ENCODE measurements around the gene HOXD4. TPM values are rescaled to one million over a fixed set of nuclear protein-coding genes. Genes with fewer than 3 reads are reported as not detected.

Gene HOXD4
- total RNA-seq, 2 experiments from 2014 or later, result not detected

DNA sequence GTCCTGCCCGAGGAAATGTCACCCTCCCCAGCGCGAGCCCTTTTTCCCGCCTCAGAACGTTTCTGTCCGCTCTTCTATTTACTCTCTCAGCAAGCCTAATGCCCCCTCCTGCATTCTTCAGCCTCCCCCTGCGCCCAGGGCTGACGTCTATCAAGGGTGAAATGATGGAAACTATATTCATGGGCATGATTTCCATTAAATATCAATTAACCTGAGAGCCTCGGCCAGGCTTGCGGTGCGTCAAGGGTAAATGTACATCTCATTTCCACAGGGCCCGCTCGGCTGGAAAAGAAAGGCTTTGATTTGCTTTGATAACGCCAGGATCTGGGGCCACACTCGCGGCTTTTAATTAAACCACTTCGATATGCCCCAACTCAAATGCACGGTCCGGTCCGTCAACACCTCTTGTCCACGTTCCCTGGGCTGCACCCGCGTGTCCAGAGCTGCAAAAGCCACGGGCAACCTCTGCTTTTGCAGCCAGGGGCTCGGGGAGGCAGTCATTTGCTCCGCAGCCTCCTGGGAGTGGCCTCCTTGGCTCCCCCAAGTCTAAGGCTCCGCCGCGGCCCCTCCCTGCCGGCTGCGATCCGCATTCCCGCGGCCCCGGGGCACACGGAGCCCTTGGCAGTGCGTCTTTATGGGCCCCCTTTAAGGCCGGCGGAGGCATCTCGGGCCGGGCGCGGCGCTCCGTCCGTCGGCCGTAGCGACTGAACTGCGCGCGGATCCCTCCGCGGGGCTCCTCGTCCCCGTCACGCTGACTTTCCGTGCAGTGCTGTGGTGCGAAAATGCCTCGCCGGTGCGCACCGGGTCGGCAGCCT is 22.2 kb upstream of the HOXD4 start, which contains the start of gene HOXD8:
Gene HOXD8 (plus strand): TSS at position 724 of the 815 bp plus-strand sequence. CDS start 662 bp downstream, outside the sequence.
- no peak within 1 kb of the TSS for H3K4me3 ChIP-seq (ENCODE audit: low read length)
- Mint-ChIP-seq H3K27ac (peak within 1 kb of the TSS; percentile 35), H3K9me3 (no peaks in the 10 kb centered on the region), H3K36me3 (ENCODE audit: low read depth) (no peaks in the 10 kb centered on the region), H3K27me3 (peaks cover 90% of the 10 kb centered on the region), H3K4me3 (peak within 1 kb of the TSS; percentile 70), H3K4me1 (ENCODE audit: low read depth) (peaks cover 42% of the 10 kb centered on the region)
- TF ChIP-seq, protein P1, sequence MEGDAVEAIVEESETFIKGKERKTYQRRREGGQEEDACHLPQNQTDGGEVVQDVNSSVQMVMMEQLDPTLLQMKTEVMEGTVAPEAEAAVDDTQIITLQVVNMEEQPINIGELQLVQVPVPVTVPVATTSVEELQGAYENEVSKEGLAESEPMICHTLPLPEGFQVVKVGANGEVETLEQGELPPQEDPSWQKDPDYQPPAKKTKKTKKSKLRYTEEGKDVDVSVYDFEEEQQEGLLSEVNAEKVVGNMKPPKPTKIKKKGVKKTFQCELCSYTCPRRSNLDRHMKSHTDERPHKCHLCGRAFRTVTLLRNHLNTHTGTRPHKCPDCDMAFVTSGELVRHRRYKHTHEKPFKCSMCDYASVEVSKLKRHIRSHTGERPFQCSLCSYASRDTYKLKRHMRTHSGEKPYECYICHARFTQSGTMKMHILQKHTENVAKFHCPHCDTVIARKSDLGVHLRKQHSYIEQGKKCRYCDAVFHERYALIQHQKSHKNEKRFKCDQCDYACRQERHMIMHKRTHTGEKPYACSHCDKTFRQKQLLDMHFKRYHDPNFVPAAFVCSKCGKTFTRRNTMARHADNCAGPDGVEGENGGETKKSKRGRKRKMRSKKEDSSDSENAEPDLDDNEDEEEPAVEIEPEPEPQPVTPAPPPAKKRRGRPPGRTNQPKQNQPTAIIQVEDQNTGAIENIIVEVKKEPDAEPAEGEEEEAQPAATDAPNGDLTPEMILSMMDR (IDR thresholded peaks at IDR 0.05), result no peak
- CTCF ChIA-PET, result no interaction called here
- H3K4me1 ChIP-seq (ENCODE audit: insufficient read depth, low read length), result peaks cover 33% of the 10 kb centered on the region
- ATAC-seq (ENCODE audit: poor library complexity) (no peak), DNase-seq (peak in 1 of 14 experiments; percentile 42)
- intact Hi-C loops (cut with DNase I, micrococcal nuclease), result loop anchor here (5.0 to 10.0 kb wide), 3 partner anchors 46 to 683 kb away; no protein-coding TSS in a partner anchor
- H3K27me3 ChIP-seq (ENCODE audit: control insufficient read depth in 1 of 2, insufficient read depth in 2 of 2, low read length in 2 of 2), result peaks cover 84 to 92% of the 10 kb centered on the region in 2 experiments
- no peaks in the 10 kb centered on the region for H3K36me3 ChIP-seq (ENCODE audit: insufficient read depth, low read length)
- H3K9me3 ChIP-seq (ENCODE audit: control insufficient read depth in 1 of 2, insufficient read depth in 1 of 2, low read length in 2 of 2), result peaks cover 0 to 27% of the 10 kb centered on the region in 2 experiments
- POLR2A ChIA-PET, result no interaction called here
- no peak within 1 kb of the TSS for H3K27ac ChIP-seq (ENCODE audit: low read depth in 1 of 2, low read length in 2 of 2)

DNA sequence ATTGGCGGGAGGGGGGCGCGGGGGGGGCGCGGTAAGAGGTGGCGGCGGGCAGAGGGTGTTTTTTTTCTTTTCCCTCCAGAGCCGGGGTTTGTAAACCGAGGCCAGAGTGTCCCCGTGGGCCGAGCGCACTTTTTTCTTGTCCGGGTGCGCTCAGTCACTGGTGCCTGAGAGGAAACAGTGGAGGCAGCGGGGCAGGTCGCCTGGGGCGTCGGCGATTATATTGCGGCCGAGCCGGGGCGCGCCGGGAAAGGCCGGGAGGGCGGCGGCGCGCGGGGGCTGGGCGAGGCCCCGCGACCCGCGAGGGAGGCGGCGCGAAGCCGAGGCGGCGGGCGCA is 21.6 kb upstream of the HOXD4 start:
- Histone ChIP-seq H3K4me3 (ENCODE audit: low read length) (no peak overlapping the region), H3K27ac (ENCODE audit: low read depth in 1 of 2, low read length in 2 of 2) (no peak overlapping the region), H3K36me3 (ENCODE audit: insufficient read depth, low read length) (no peaks in the 10 kb centered on the region), H3K4me1 (ENCODE audit: insufficient read depth, low read length) (peaks cover 33% of the 10 kb centered on the region), H3K9me3 (ENCODE audit: control insufficient read depth in 1 of 2, insufficient read depth in 1 of 2, low read length in 2 of 2) (peaks cover 0 to 22% of the 10 kb centered on the region in 2 experiments), H3K27me3 (ENCODE audit: control insufficient read depth in 1 of 2, insufficient read depth in 2 of 2, low read length in 2 of 2) (peaks cover 84 to 92% of the 10 kb centered on the region in 2 experiments)
- DNase-seq (no peak), ATAC-seq (ENCODE audit: poor library complexity) (no peak)
- Mint-ChIP-seq H3K4me1 (ENCODE audit: low read depth) (peaks cover 42% of the 10 kb centered on the region), H3K27me3 (peaks cover 90% of the 10 kb centered on the region), H3K36me3 (ENCODE audit: low read depth) (no peaks in the 10 kb centered on the region), H3K9me3 (no peaks in the 10 kb centered on the region), H3K4me3 (no peak overlapping the region), H3K27ac (no peak overlapping the region)
- ChIA-PET CTCF (no interaction called here), POLR2A (no interaction called here)
- intact Hi-C loops (cut with DNase I, micrococcal nuclease), result loop anchor here (5.0 to 10.0 kb wide), 5 partner anchors 42 to 1285 kb away; no protein-coding TSS in a partner anchor
- TF ChIP-seq, protein P1 (IDR thresholded peaks at IDR 0.05), result no peak

DNA sequence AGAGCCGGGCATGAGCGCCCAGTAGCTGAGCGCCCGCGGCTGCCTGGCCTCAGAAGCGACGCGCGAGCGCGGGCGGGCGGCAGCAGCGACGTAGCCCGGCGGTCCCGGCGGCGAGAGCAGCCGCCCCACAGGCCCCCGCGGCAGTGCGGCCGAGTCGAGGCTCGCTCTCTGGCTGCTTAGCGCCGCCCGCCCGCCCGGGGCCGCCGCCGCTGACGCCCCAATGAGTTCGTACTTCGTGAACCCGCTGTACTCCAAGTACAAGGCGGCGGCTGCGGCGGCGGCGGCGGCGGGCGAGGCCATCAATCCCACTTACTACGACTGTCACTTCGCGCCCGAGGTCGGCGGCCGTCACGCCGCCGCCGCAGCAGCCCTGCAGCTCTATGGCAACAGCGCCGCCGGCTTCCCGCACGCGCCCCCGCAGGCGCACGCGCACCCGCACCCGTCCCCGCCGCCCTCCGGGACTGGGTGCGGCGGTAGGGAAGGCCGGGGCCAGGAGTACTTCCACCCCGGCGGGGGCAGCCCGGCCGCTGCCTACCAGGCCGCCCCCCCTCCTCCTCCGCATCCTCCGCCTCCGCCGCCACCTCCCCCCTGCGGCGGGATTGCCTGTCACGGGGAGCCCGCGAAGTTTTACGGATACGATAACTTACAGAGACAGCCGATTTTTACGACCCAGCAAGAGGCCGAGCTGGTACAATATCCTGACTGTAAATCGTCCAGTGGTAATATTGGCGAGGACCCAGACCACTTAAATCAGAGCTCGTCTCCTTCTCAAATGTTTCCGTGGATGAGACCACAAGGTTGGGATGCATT is 21.0 kb upstream of the HOXD4 start:
- H3K4me1 ChIP-seq (ENCODE audit: insufficient read depth, low read length), result peaks cover 33% of the 10 kb centered on the region
- peak overlapping the region; percentile 70 for H3K4me3 Mint-ChIP-seq
- peak; percentile 36 for ATAC-seq (ENCODE audit: poor library complexity)
- peak in 2 of 14 experiments; percentile 38 to 54 for DNase-seq
- H3K27ac Mint-ChIP-seq, result peak overlapping the region; percentile 50
- no peak overlapping the region for H3K4me3 ChIP-seq (ENCODE audit: low read length)
- peaks cover 0 to 18% of the 10 kb centered on the region in 2 experiments for H3K9me3 ChIP-seq (ENCODE audit: control insufficient read depth in 1 of 2, insufficient read depth in 1 of 2, low read length in 2 of 2)
- H3K36me3 ChIP-seq (ENCODE audit: insufficient read depth, low read length), result no peaks in the 10 kb centered on the region
- H3K36me3 Mint-ChIP-seq (ENCODE audit: low read depth), result no peaks in the 10 kb centered on the region
- H3K27ac ChIP-seq (ENCODE audit: low read depth in 1 of 2, low read length in 2 of 2), result no peak overlapping the region
- no peaks in the 10 kb centered on the region for H3K9me3 Mint-ChIP-seq
- H3K4me1 Mint-ChIP-seq (ENCODE audit: low read depth), result peaks cover 45% of the 10 kb centered on the region
- intact Hi-C loops (cut with DNase I, micrococcal nuclease), result loop anchor here in 1 of 2 experiments (5.0 to 10.0 kb wide), 2 partner anchors 43 to 1284 kb away; no protein-coding TSS in a partner anchor
- POLR2A ChIA-PET, result interaction anchor here (0.9 kb wide), 1 partner anchor 14 kb away, joined by 3 read pairs; no protein-coding TSS in a partner anchor
- CTCF ChIA-PET, result no interaction called here
- TF ChIP-seq, protein P1 (IDR thresholded peaks at IDR 0.05), result no peak
- H3K27me3 Mint-ChIP-seq, result peaks cover 90% of the 10 kb centered on the region
- peaks cover 83 to 92% of the 10 kb centered on the region in 2 experiments for H3K27me3 ChIP-seq (ENCODE audit: control insufficient read depth in 1 of 2, insufficient read depth in 2 of 2, low read length in 2 of 2)
